Prostate gland (tissue), 2 donors: ENCODE measurements around the gene TXLNG.

ENCODE experiments used
- CTCF ChIP-seq, 4 experiments: fragments of 200-600 bp in 2 of 4; fragments of 450-650 bp in 2 of 4; sonication (generic) in 2 of 4; IDR thresholded peaks; 1 replicate in 3 of 4; 2 replicates in 1 of 4; pipeline ENCODE4 v1.5.1; 2016 to 2019; ENCODE audit warnings: antibody characterized with exemption in 4 of 4, mild to moderate bottlenecking in 2 of 4, moderate library complexity in 2 of 4
- POLR2A ChIP-seq: fragments of 450-650 bp; IDR thresholded peaks from one replicate; pipeline ENCODE4 v1.6.1; 2016; ENCODE audit warnings: antibody characterized with exemption, mild to moderate bottlenecking
- POLR2AphosphoS5 ChIP-seq: sonication (generic); formaldehyde crosslinking; IDR thresholded peaks from one replicate; pipeline ENCODE4 v1.6.1; 2017; ENCODE audit warnings: antibody characterized with exemption

GRCh38 chrX:16834806-16835205 is 48.5 kb downstream of the TXLNG start:
- TF ChIP-seq CTCF (IDR thresholded peaks at IDR 0.05) (no peak), POLR2A (no peak), POLR2AphosphoS5 (no peak)
